Activated CD4-positive, alpha-beta T cell treated with anti-CD3 and anti-CD28 coated beads, Interleukin-2, amount 50 U/mL, for 4 hours (primary cell): ENCODE results near the gene MRM2.
"Not testable (repeated sequence)": the region's sequence is repeated elsewhere in the genome, so short reads cannot be mapped to it uniquely, and the experiment has no call there.

Experiments
- DNase-seq, 2 experiments: peaks; one replicate each; pipeline ENCODE4 v3.0.0-alpha.2; 2020

MRM2 gene

DNA sequence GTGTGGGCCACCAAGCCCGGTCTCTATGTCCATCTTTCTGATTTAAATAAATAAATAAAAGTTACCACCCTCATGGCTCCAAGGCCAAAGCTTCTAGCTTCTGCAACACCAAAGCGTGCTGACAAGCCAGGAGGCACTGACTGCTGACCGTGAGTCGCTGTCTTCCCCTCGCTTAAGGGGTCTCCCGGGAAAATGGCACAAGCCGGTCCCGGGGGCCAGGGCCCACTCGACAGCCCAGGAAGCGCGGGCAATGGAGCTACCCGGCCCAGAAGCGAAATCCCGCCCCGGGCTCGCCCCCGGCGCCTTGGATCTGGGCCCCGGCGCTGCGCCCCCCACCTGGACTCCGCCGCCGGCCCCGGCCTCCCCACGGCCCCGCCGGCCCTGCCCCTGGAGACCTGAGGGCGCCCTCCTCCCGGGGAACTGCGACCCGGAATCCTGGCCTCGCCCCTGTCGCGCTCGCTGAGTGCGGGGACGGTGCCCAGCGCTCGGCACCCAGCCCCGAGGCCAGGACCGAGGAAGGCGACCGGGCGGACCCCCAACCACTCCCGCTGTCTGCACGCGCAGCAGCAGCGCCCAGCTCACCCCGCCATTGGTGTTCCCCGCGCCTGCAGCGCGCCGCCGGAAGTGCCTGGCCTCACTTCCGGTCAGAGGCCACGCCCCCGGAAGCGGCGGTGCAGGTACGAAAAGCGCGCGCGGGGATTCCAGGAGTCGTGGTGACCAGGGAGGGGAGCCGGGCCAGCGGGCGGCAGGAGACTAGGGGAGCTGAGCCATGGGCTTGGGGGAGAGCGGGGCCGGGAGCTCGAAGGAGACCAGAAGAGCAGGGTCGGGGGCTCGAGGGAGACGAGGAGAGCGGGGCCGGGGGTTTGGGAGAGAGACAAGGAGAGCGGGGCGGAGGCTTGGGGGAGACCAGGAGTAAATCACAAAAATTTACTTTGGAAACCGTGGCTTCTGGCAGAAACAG lies at the start of gene MRM2, which contains the start of gene NUDT1:
MRM2 (minus strand) TSS at position 626 of the 961 bp plus-strand sequence; CDS start at position 590, 36 bp downstream.
NUDT1 (plus strand) TSS at position 647 of the 961 bp plus-strand sequence. CDS start 2,349 bp downstream, outside the sequence.
- DNase-seq = peak; percentile 44

DNA sequence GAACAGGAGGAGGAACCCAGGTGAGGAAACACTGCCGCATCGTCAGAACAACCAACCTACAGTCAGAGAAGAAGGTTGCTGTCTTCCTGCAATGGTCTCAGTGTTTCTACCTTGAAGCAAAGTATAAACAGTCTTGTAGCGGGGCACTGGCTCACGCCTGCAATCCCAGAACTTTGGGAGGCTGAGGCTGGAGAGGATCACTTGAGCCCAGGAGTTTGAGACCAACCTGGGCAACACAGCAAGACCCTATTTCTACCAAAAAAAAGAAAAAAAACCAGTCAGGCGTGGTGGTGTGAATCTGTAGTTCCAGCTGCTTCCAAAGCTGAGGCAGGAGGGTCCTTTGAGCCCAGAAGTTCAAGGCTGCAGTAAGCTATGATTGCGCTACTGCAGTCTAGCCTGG lies 48.9 kb upstream of the MRM2 start:
- no peak for DNase-seq

DNA sequence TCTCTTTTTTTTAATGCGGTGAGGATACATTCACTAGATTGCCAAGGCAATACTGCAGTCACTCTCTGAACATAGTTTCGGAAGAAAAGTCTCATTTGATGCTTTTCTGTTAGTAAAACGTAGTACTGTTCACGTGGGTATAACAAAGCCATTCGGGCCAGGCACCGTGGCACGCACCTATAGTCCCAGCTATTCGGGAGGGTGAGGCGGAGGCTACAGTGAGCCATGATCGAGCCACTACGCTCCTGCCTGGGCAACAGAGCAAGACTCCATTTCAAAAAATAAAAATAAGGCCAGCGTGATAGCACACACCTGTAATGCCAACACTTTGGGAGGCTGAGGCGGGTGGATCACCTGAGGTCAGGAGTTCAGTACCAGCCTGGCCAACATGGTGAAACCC lies 47.6 kb upstream of the MRM2 start:
- no peak for DNase-seq

DNA sequence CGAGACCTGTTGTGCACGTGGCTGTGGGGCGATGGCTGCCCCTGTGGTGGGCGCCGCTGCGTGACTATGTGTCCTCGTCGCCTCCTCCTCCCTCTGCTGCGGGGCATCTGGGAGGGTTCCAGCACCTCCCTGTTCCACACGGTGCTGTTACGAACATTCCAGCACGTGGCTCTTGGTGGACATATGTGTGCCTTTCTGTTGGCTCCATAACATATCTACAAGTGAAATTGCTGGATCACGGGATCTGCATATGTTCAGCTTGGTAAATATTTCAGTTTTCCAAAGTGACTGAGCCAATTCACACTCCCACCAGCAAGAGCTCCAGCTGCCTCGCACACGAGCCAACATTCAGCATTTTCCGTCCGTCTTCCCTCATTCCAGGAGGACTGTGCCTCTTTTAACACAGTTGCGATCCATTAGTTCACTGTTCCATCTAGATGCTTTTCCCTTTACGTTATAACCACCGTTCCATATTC lies 47.1 kb upstream of the MRM2 start:
- no peak for DNase-seq

DNA sequence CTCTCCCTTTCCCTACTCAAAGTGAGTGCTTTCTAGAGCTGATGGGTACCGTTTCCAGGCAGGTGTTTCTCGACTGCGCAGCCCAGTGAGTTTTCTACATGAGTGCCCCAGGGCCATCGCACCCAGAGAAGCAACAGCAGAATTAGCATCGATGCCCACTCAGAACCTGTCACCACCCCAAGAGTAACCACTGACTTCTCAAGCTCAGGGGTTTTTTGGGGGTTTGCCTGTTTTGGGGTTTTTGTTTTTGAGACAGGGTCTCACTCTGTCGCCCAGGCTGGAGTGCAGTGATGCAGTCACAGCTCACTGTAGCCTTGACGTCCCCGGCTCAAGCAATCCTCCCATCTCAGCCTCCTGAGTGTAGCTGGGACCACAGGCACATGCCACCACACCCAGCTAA lies 46.5 kb upstream of the MRM2 start:
- no peak for DNase-seq

DNA sequence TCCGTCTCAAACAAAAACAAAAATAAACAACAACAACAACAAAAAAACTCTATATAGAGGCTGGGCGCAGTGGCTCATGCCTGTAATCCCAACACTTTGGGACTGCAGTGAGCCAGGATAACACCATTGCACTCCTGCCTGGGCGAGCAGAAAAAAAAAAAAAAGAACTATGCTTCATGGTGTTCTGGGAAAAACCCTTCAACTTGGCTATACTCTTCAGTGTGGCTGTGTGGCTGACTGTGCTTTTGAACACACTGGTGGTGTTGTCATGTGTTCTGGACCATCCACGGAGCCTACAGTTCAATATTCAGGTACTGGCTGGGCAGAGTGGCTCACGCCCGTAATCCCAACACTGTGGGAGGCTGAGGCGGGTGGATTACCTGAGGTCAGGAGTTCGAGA lies 45.7 kb upstream of the MRM2 start:
- no peak for DNase-seq

DNA sequence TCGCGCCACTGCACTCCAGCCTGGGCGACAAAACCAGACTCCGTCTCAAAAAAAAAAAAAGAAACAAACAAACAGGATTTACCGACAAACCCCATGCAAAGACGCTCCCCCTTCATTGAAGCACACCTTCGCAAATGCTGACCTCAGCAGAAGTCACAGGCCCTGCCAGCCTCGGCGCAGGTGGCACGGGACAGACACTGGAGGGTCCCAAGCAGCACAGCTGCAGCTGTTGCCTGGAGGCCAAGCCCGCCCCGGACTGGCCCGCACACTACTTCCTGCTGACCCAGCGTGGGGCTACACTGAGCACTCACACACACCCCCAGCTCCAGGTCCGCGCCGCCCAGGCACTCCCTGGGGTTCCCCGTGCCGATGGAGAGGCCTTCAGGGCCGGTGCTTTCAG lies 41.1 kb upstream of the MRM2 start:
- DNase-seq = no peak

DNA sequence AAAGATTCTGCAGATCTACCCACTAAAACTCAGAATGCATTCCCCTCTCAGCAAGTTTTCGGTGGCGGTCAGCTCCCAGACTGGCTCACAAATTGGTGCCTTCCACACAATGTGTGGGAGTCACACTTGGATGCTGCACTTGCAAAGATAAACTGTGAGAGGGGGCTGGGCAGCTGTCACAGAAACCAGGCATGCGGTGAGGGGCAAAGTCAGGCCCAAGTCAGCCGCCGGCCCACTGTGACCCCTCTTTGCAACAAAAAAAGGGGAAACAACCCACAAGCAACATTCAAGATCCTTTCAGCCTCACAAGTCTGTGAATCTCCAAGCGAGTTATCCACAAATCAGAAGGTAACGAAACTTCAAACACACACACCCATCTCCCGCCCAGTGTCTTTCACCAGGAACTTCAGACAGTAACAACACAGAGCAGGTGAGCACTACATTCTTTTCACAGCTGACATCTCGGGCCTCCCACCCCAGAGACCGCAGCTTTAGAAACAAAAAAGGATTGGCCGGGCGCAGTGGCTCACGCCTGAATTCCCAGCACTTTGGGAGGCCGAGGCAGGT lies 40.3 kb upstream of the MRM2 start:
- DNase-seq = no peak

DNA sequence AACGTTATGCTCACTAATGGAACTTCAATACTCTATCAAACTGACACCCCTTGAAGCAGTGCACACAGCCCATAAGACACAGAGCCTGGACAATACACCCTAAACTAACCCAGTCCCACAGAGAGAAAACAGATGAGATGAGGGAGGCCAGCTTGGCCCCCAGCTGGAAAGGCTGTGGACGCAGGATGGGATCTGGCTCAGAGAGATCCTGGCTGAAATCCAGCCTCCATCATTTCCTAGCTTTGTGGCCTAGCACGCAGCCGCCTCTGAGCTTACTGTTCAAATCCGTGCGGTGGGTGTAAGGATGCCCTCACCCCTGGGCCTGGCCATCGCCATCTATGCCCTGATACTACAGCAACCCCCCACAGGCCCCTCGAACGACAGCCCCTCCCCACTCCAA lies 39.5 kb upstream of the MRM2 start:
- DNase-seq = no peak

DNA sequence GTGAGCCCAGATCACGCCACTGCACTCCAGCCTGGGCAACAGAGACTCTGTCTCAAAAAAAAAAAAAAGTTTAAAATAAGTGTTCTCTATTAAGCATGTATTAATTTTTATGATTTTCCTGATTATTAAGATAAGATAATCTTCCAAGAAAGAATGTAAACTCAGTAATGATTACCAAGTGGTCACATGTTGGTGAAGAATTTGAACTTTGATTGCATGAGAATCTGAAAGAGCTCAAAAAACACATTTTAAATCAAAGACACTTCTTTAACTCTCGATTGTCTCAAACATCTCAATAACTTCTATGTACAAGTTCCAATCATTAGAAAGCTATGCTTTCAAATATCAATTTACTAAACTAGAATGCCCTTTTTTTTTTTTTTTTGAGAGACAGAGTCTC lies 38.4 kb upstream of the MRM2 start:
- no peak for DNase-seq

DNA sequence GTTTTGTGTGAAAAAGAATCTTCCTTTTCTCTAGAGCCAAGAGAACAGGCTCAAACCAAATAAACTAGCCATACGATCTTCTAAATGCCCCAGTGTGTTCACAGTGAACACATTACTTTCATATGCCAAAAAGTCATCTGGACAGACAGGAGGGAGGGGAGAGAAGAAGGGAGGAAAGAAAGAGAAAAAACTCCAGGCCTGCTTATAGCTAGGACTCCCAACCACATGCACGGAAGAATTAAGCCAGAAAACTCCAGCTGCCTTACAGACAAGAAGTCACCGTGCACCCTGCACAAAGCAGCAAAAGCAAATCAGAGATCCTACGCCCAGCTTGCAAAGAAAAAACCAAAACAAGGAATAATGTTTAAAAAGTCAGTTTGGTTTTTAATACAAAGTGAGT lies 37.9 kb upstream of the MRM2 start:
- DNase-seq = no peak

DNA sequence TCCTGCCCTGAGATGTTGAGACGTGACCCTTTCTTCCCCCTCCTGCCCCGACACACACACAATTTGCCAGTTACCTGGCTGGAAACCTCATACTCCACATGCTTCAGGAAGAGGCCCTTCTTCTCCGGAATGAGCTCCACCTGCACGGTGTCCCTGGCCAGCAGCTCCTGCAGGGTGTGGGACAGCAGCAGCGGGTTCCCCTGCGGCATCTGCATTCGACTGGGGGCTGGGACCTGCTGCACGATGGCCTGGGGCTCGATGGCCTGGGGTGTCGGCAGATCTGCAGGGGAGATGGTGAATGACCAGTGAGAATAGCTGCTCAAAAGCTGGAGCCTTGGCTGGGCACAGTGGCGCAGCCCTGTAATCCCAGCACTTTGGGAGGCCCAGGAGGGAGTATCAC lies 36.0 kb upstream of the MRM2 start:
- no peak for DNase-seq

DNA sequence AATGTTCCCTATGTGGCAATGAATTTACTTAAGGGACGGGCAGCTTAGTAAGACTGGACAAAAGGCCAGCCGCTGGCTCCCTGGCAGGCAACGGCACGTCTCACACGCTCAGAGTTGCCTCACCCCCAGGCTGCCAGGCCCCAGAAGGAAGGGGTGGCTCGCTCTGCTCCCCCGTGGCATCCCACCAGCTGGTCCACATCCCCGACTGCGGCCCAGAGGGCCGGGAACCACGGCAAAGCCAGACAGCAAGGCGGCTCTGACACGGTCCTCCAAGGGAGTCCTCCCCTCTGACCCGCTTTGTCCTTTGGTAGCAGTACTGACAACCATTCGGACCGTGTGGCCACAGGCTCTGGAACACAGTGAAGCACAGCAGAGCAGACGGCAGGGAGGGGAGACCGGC lies 34.1 kb upstream of the MRM2 start:
- no peak for DNase-seq

DNA sequence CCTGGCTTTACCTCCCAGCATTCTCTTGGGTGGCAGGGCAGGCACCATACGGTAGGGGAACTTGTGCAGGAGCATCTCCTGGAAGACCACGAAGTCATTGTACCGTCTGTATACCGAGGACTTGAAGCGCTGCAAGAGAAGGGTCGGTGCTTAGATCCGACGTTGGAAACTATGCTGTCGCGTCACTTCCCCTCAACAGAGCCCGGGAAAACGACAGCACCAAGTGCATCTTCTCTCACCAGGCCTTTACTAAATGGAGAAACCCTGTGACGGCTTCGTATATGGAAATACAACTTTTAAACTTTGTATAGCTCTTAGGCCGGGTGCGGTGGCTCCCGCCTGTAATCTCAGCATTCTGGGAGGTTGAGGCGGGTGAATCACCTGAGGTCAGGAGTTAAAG lies 33.1 kb upstream of the MRM2 start:
- no peak for DNase-seq

DNA sequence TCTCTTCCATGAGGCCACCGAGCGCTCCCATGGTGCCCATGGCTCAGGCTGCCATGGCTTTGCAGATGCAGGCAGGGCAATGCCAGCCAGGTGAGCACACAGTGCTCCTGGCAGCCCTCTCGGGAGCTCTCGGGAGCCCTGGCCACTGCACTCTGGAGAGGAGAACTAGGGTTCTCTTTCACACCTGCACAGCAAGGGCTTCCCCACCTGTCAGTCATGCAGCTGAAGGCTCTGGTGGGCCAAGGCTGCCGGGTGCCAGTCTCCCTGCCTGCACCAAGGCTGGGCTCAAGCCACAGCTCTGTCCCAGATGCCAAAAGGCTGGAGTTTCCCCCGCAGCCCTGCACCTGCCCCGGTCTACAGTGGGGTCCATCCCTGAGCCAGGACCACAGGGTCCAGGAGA lies 32.7 kb upstream of the MRM2 start:
- no peak for DNase-seq

DNA sequence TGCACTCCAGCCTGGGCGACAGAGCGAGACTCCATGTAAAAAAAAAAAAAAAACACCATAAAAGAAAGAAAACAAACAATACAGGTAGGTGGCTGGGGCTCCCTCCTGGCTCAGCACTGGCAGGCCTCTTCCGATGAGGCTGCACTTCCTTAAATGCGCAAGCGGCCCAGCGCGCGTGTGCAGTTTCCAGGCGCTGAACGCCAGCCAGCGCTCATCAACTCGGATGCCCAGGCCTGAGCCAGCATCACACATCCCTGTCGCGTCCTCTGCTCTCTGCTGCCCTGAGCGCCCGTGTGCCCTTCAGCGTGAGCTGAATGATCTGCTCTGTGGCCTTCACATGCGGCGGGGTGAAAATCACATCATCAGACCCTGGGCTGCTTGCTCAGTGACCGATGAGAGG lies 31.9 kb upstream of the MRM2 start:
- DNase-seq = no peak

DNA sequence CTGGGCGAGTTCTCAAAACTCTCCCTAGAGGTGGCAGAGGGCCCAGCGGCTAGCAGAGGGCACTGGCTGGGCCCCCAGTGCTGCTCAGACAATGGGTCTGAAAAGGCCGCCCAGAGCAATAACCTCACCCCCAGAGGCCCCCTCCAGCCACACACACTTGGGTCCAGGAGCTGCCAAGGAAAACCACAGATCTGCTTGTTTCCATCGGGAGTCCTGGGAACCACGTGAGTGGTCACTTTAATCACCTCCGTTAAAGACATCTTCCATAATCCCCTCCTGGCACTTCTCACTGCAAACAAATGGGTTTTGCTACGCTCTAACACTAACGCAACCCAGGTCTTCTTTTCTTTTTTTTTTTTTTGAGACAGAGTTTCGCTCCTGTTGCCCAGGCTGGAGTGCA lies 30.0 kb upstream of the MRM2 start:
- DNase-seq = no peak

DNA sequence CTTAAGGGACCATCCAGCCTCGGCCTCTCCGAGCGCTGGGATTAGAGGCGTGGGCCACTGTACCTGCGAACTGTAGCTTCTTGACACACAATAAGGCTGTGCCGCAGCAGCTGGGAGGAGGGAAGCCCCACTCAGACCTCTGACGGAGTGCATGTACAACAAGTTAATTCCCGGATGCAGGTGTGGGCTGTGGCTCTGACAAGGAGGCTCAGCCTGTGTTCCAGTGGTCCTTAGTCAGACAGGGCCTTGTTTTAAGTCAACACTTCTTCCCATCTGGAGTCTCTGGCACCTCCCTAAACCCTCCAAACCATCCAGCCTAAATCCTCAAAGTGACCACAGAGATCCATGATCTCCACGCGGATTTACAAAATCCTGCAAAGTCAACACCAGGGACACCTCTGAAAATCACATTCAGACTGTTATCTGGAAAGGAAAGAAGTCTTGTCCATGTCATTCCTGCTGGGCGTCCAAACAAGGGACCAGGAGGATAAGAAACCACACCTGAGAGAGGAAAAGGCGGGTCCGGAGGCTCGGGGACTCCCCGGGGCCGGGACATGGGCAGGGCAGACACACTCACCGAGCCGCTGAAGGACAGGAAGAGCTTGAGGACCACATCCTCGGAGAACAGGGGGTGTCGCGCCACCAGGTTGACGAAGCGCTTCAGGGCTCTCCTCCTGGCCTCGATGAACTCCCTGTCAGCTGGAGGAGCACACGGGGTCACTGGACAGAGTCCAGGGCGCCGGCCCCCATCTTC lies 29.4 kb upstream of the MRM2 start:
- no peak for DNase-seq

DNA sequence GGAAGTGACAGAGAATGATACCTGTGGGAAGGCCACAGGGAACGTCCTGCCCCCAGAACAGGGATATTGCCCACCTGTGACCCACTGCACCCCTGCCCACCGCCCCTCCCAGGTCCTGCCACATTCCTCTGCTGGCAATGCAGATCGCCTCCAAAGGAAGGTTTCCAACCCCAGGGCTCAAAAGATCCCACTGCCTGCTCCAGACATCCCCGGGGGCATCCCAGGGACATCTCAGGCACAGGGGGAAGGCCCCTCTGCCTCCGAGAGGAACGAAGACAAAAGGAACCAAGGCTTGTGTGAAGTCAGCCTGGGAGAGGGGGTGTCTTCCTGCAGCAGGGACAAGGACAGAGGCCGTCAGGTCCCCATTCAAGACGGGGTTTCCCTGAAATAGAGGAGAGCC lies 28.5 kb upstream of the MRM2 start:
- DNase-seq = no peak

DNA sequence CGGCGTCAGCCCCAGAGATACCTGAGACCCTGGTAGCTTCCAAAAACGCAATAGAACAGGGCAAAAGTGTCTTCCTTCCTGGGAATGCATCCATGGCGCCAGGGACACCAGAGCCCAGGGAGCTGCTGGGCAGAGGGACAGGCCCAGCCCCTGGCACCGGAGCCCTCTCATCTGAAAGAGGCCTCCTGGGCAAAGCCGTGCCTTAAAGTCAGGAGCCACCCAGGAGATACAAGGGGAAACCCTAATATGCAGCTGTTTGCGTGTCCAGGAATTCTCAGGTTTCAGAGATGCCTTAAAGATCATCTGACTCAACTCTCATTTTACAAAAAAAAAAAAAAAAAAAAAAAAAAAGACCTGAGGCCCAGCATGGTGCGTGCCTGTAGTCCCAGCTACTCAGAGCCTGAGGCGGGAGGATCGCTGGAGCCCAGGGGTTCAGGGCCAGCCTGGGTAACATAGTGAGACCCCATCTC lies 28.0 kb upstream of the MRM2 start:
- DNase-seq = no peak

DNA sequence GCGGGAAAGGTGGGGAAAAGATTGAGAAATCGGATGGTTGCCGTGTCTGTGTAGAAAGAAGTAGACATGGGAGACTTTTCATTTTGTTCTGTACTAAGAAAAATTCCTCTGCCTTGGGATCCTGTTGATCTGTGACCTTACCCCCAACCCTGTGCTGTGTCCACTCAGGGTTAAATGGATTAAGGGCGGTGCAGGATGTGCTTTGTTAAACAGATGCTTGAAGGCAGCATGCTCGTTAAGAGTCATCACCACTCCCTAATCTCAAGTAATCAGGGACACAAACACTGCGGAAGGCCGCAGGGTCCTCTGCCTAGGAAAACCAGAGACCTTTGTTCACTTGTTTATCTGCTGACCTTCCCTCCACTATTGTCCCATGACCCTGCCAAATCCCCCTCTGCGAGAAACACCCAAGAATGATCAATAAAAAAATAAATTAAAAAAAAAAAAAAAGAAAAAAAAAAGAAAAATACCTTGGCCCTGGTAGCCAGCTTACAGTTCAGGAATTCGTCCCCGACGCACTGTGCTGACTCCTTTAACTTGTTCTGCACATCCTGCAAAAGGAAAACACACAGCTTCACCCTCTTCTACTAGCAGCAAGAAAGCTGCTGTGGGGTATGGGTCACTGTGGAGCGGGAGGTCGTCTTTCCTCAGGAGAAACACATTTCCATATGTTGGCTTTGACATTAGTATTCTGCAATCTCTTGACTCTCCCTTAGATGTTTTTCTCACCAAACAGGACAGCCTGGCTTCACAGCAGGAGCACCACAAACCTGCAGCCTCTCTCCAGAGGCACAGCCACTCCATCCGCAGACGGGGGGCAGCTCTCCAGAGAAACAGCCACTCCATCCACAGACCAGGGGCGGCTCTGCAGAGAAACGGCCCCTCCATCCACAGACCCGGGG lies 27.3 kb upstream of the MRM2 start:
- DNase-seq = not testable (repeated sequence)

DNA sequence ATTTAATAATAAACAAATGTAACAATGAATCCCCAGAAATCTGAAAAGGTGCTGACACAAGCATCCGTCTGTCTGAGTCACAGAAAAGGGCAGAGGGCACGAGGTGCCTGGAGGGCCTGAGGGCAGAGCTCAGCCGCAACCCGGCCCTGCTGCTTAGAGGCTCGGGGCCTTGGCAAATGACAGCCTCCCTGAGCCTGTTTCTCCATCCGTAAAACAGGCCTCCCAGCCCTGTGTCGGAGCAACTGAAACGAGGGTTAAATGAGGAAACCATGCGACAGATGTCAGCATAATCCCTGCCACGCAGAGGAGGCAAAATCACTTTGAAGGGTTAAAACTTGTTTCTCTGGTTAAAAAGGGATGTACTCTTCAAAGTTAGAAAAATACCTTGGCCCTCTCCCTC lies 24.9 kb upstream of the MRM2 start:
- no peak for DNase-seq
